PFSK-1 (cell line): ENCODE measurements around the gene YAE1.

ENCODE experiments used
- POLR2AphosphoS5 ChIP-seq: IDR thresholded peaks from 2 replicates; pipeline ENCODE4 v1.6.1; 2012; ENCODE audit warnings: low read depth, mild to moderate bottlenecking, control low read depth, low read length, moderate library complexity
- TAF1 ChIP-seq: IDR thresholded peaks from 2 replicates; pipeline ENCODE4 v1.6.1; 2012; ENCODE audit warnings: low read length, control low read depth, borderline replicate concordance; ENCODE audit not compliant: insufficient read depth
- TF ChIP-seq, protein P1 (sequence below), 2 experiments: IDR thresholded peaks; 2 replicates each; pipeline versions ENCODE4 v1.6.1 to v1.8.0; 2011 to 2012; ENCODE audit warnings: low read depth in 2 of 2, low read length in 2 of 2, control low read depth in 1 of 2, inconsistent platforms in 1 of 2, mild to moderate bottlenecking in 1 of 2, moderate library complexity in 1 of 2; ENCODE audit not compliant: insufficient read depth in 1 of 2

GRCh38 chr7:39602351-39602750, 36.1 kb downstream of the YAE1 start:
- TF ChIP-seq, protein P1, sequence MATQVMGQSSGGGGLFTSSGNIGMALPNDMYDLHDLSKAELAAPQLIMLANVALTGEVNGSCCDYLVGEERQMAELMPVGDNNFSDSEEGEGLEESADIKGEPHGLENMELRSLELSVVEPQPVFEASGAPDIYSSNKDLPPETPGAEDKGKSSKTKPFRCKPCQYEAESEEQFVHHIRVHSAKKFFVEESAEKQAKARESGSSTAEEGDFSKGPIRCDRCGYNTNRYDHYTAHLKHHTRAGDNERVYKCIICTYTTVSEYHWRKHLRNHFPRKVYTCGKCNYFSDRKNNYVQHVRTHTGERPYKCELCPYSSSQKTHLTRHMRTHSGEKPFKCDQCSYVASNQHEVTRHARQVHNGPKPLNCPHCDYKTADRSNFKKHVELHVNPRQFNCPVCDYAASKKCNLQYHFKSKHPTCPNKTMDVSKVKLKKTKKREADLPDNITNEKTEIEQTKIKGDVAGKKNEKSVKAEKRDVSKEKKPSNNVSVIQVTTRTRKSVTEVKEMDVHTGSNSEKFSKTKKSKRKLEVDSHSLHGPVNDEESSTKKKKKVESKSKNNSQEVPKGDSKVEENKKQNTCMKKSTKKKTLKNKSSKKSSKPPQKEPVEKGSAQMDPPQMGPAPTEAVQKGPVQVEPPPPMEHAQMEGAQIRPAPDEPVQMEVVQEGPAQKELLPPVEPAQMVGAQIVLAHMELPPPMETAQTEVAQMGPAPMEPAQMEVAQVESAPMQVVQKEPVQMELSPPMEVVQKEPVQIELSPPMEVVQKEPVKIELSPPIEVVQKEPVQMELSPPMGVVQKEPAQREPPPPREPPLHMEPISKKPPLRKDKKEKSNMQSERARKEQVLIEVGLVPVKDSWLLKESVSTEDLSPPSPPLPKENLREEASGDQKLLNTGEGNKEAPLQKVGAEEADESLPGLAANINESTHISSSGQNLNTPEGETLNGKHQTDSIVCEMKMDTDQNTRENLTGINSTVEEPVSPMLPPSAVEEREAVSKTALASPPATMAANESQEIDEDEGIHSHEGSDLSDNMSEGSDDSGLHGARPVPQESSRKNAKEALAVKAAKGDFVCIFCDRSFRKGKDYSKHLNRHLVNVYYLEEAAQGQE (IDR thresholded peaks at IDR 0.05; ENCODE audit: insufficient read depth in 1 of 2, low read depth in 2 of 2, low read length in 2 of 2), result no peak
- no peak for TF ChIP-seq POLR2AphosphoS5
- TF ChIP-seq TAF1, result no peak
